Epithelial cell of proximal tubule (primary cell): Measurements from ENCODE around the gene LDLRAD4. TPM values are rescaled to one million over a fixed set of nuclear protein-coding genes. Genes with fewer than 3 reads are reported as not detected.

ENCODE experiments used
- DNase-seq: peaks from one replicate; pipeline ENCODE4 v3.0.0-alpha.2; 2011; ENCODE audit warnings: low read depth
- H3K4me3 ChIP-seq: 2 replicates; pipeline ENCODE4 v1.5.1; 2011; ENCODE audit warnings: low read depth, mild to moderate bottlenecking, low read length
- CTCF ChIP-seq: conservative IDR thresholded peaks from 2 replicates; pipeline ENCODE4 v1.5.1; 2012; ENCODE audit warnings: low read depth, mild to moderate bottlenecking, low read length
- total RNA-seq: library from RNA; depleted of rRNA; stranded (reverse); fragments of >200 nt; gene quantifications from 2 replicates; pipeline ENCODE4 v1.2.3, GENCODE V29; 2015

Gene LDLRAD4
- total RNA-seq, 1 donor from 2014 or later, result under 0.01 TPM

- no peak overlapping the region for H3K4me3 ChIP-seq
- TF ChIP-seq CTCF, result no peak
- no peak for DNase-seq
These were observed 185.4 kb downstream of the LDLRAD4 start for GRCh38 chr18:13403786-13404549.

- TF ChIP-seq CTCF, result no peak
- DNase-seq, result no peak
These were observed 186.9 kb downstream of the LDLRAD4 start for GRCh38 chr18:13405305-13406038.

GRCh38 chr18:13406049-13406615, 187.6 kb downstream of the LDLRAD4 start:
- no peak for DNase-seq
- TF ChIP-seq CTCF, result no peak
- no peak overlapping the region for H3K4me3 ChIP-seq

More at GRCh38 chr18:13405305-13406038, 186.9 kb downstream of the LDLRAD4 start:
- H3K4me3 ChIP-seq, result no peak overlapping the region

GRCh38 chr18:13406736-13407135, 188.2 kb downstream of the LDLRAD4 start:
- H3K4me3 ChIP-seq, result no peak overlapping the region
- no peak for TF ChIP-seq CTCF
- no peak for DNase-seq

- H3K4me3 ChIP-seq, result no peak overlapping the region
- TF ChIP-seq CTCF, result no peak
- no peak for DNase-seq
These were observed 188.9 kb downstream of the LDLRAD4 start for GRCh38 chr18:13407484-13407883.

GRCh38 chr18:13409026-13409425, 190.5 kb downstream of the LDLRAD4 start:
- H3K4me3 ChIP-seq, result no peak overlapping the region
- no peak for TF ChIP-seq CTCF
- no peak for DNase-seq
